ENCODE results near the gene ALDOB. TPM values are rescaled to one million over a fixed set of nuclear protein-coding genes. Genes with fewer than 3 reads are reported as not detected.

ALDOB gene
- total RNA-seq, 4 donors from 2014 or later = 0.95 TPM; not detected in 3

GRCh38 chr9:101399643-101399970 is 36.0 kb downstream of the ALDOB start:
- peak overlapping the region; percentile 63 to 68 for H3K4me3 ChIP-seq
- no peaks in the 10 kb centered on the region for H3K4me1 ChIP-seq
- H3K27ac ChIP-seq = peak overlapping the region; percentile 75 to 88
- no peaks in the 10 kb centered on the region for H3K36me3 ChIP-seq
- H3K9me3 ChIP-seq = peaks cover 0 to 32% of the 10 kb centered on the region in 2 donors
- no peaks in the 10 kb centered on the region for H3K27me3 ChIP-seq
- intact Hi-C loops (cut with DNase I; ENCODE audit: low total_unique reads) = no loop called here
- DNase-seq = no peak
- no peak for TF ChIP-seq CTCF (IDR thresholded peaks at IDR 0.05)
- no peak for TF ChIP-seq POLR2A (IDR thresholded peaks at IDR 0.05)

- Histone ChIP-seq H3K27ac (peak overlapping the region; percentile 75 to 88), H3K4me1 (no peaks in the 10 kb centered on the region)
Observed at GRCh38 chr9:101398930-101399642, 36.5 kb downstream of the ALDOB start.

GRCh38 chr9:101398068-101398929 is 37.3 kb downstream of the ALDOB start, which contains the start of the genes MRPL50 and ZNF189:
Gene MRPL50 (minus strand): TSS chr9:101398618. CDS start chr9:101398592, 26 bp downstream.
Gene ZNF189 (plus strand): TSS chr9:101398851. CDS start chr9:101399157, 306 bp downstream.
- DNase-seq = peak; percentile 98 to 99
- peak; percentile 72 to 91 for TF ChIP-seq POLR2A (IDR thresholded peaks at IDR 0.05)
- TF ChIP-seq CTCF (IDR thresholded peaks at IDR 0.05) = no peak
- Histone ChIP-seq H3K27ac (peak within 1 kb of the TSS; percentile 82 to 88), H3K27me3 (no peaks in the 10 kb centered on the region), H3K9me3 (peaks cover 0 to 20% of the 10 kb centered on the region in 2 donors), H3K36me3 (no peaks in the 10 kb centered on the region), H3K4me3 (peak within 1 kb of the TSS; percentile 63 to 68), H3K4me1 (no peaks in the 10 kb centered on the region)
- intact Hi-C loops (cut with DNase I; ENCODE audit: low total_unique reads) = no loop called here

More at GRCh38 chr9:101398930-101399642, 36.5 kb downstream of the ALDOB start:
- TF ChIP-seq CTCF (IDR thresholded peaks at IDR 0.05) (no peak), POLR2A (IDR thresholded peaks at IDR 0.05) (no peak)
- H3K4me3 ChIP-seq = peak overlapping the region; percentile 63 to 68
- H3K9me3 ChIP-seq = peaks cover 0 to 27% of the 10 kb centered on the region in 2 donors
- DNase-seq = peak in 1 of 2 donors; percentile 28
- intact Hi-C loops (cut with DNase I; ENCODE audit: low total_unique reads) = no loop called here
- no peaks in the 10 kb centered on the region for H3K27me3 ChIP-seq
- H3K36me3 ChIP-seq = no peaks in the 10 kb centered on the region

- Histone ChIP-seq H3K36me3 (no peaks in the 10 kb centered on the region), H3K4me3 (peak overlapping the region; percentile 63 to 68), H3K9me3 (peaks cover 0 to 15% of the 10 kb centered on the region in 2 donors), H3K4me1 (no peaks in the 10 kb centered on the region), H3K27me3 (no peaks in the 10 kb centered on the region), H3K27ac (peak overlapping the region; percentile 82 to 88)
- intact Hi-C loops (cut with DNase I; ENCODE audit: low total_unique reads) = no loop called here
- no peak for DNase-seq
- TF ChIP-seq POLR2A (IDR thresholded peaks at IDR 0.05) = no peak
- TF ChIP-seq CTCF (IDR thresholded peaks at IDR 0.05) = no peak
Observed at GRCh38 chr9:101397746-101398067, 37.9 kb downstream of the ALDOB start.

GRCh38 chr9:101394687-101395086 is 40.9 kb downstream of the ALDOB start:
- intact Hi-C loops (cut with DNase I; ENCODE audit: low total_unique reads) = no loop called here
- Histone ChIP-seq H3K27me3 (no peaks in the 10 kb centered on the region), H3K4me1 (no peaks in the 10 kb centered on the region), H3K4me3 (no peak overlapping the region), H3K9me3 (peaks cover 0 to 4% of the 10 kb centered on the region in 2 donors), H3K27ac (no peak overlapping the region), H3K36me3 (no peaks in the 10 kb centered on the region)
- no peak for DNase-seq
- TF ChIP-seq POLR2A (IDR thresholded peaks at IDR 0.05) (no peak), CTCF (IDR thresholded peaks at IDR 0.05) (no peak)

Data from uterus (tissue), 4 donors.